Mammary epithelial cell (primary cell): ENCODE results near the gene NDUFB7.
"Not testable (repeated sequence)": the region's sequence is repeated elsewhere in the genome, so short reads cannot be mapped to it uniquely, and the experiment has no call there.

Source experiments
- EZH2 ChIP-seq: IDR thresholded peaks from 2 replicates; pipeline ENCODE4 v1.6.1; 2012; ENCODE audit warnings: low read length, inconsistent platforms, borderline replicate concordance
- TF ChIP-seq, protein P1 (sequence below), 2 donors: IDR thresholded peaks in 1 of 2; conservative IDR thresholded peaks in 1 of 2; 2 replicates each; pipeline ENCODE4 v1.5.1; 2011 to 2012; ENCODE audit warnings: inconsistent platforms in 2 of 2, low read length in 2 of 2, mild to moderate bottlenecking in 2 of 2, control low read depth in 1 of 2, low read depth in 1 of 2; ENCODE audit not compliant: insufficient read depth in 1 of 2; ENCODE audit errors: extremely low read depth in 1 of 2

GRCh38 chr19:14613399-14614098, 41.7 kb upstream of the NDUFB7 start:
- TF ChIP-seq, protein P1, sequence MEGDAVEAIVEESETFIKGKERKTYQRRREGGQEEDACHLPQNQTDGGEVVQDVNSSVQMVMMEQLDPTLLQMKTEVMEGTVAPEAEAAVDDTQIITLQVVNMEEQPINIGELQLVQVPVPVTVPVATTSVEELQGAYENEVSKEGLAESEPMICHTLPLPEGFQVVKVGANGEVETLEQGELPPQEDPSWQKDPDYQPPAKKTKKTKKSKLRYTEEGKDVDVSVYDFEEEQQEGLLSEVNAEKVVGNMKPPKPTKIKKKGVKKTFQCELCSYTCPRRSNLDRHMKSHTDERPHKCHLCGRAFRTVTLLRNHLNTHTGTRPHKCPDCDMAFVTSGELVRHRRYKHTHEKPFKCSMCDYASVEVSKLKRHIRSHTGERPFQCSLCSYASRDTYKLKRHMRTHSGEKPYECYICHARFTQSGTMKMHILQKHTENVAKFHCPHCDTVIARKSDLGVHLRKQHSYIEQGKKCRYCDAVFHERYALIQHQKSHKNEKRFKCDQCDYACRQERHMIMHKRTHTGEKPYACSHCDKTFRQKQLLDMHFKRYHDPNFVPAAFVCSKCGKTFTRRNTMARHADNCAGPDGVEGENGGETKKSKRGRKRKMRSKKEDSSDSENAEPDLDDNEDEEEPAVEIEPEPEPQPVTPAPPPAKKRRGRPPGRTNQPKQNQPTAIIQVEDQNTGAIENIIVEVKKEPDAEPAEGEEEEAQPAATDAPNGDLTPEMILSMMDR (conservative IDR thresholded peaks at IDR 0.05 in 1 of 2, IDR thresholded peaks at IDR 0.05 in 1 of 2; ENCODE audit: extremely low read depth in 1 of 2, insufficient read depth in 1 of 2, low read depth in 1 of 2, low read length in 2 of 2): not testable (repeated sequence)
- not testable (repeated sequence) for TF ChIP-seq EZH2
